Epithelial cell of esophagus (primary cell): ENCODE measurements around the gene EGR4.

Source experiments
- DNase-seq: peaks from one replicate; pipeline ENCODE4 v3.0.0; 2010; ENCODE audit warnings: low read depth
- H3K4me3 ChIP-seq: 2 replicates; pipeline ENCODE4 v1.5.1; 2011; ENCODE audit warnings: mild to moderate bottlenecking, low read length, control low read depth
- CTCF ChIP-seq: IDR thresholded peaks from 2 replicates; pipeline ENCODE4 v1.5.1; 2011; ENCODE audit warnings: low read depth, mild to moderate bottlenecking, low read length, control low read depth, inconsistent platforms; ENCODE audit not compliant: insufficient read depth; ENCODE audit errors: missing control alignments

Gene EGR4

GRCh38 chr2:73324126-73324725 lies 30.9 kb upstream of the EGR4 start:
- no peak for TF ChIP-seq CTCF
- no peak overlapping the region for H3K4me3 ChIP-seq
- no peak for DNase-seq

GRCh38 chr2:73323551-73323950 lies 30.2 kb upstream of the EGR4 start:
- no peak for TF ChIP-seq CTCF
- no peak overlapping the region for H3K4me3 ChIP-seq
- DNase-seq, result no peak

- DNase-seq, result no peak
- H3K4me3 ChIP-seq, result no peak overlapping the region
- TF ChIP-seq CTCF, result no peak
These were observed 21.1 kb upstream of the EGR4 start for GRCh38 chr2:73314441-73314840.

- TF ChIP-seq CTCF, result no peak
- H3K4me3 ChIP-seq, result no peak overlapping the region
- no peak for DNase-seq
These were observed 14.4 kb upstream of the EGR4 start for GRCh38 chr2:73307720-73308119.

GRCh38 chr2:73301636-73302035 lies 8.3 kb upstream of the EGR4 start:
- no peak for TF ChIP-seq CTCF
- no peak overlapping the region for H3K4me3 ChIP-seq
- DNase-seq, result peak; percentile 50

- no peak for DNase-seq
- no peak for TF ChIP-seq CTCF
- H3K4me3 ChIP-seq, result no peak overlapping the region
These were observed 7.6 kb upstream of the EGR4 start for GRCh38 chr2:73300926-73301325.

- no peak for TF ChIP-seq CTCF
- DNase-seq, result no peak
- no peak overlapping the region for H3K4me3 ChIP-seq
These were observed 4.2 kb upstream of the EGR4 start for GRCh38 chr2:73297586-73297985.
